ENCODE measurements around the gene GALNT18.

GALNT18 gene

DNA sequence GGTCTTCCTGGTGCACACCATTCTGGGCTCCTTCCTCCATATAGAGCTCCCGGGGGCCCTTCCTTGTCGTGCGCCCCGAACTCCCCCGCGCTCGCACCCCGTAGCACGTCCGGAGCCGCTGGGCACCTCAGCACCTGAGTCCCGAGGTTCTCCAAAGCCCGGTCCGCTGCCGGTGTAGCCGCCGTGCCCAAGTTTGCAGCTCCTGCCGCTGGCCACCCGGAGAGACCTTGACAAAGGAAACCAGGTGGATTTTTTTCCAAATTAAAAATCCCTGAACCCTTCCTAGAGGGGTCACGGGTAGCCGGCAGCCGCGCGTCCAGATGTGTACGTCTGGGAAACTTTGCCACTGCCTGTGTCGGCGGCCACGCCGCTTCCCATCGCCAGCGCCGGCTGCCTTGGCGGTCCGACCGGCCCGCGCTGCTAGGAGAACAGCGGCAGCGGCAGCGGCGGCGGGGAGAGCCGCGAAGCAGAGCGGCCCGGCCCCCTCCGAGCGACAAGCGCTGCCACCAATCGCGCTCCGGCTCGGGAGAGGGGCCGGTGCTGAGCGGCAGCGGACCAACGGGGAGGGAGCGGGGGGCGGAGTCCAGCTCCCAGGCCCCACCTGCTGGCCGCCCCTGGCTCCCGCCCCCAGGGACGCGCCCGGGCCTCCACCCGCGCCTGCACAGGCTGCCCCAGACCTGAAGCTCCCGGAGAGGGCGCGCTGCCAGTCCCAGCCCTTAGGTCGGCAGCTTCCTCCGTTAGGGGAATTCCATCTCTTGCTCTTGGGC lies at the start of gene GALNT18:
Gene GALNT18, minus strand, starts transcription at position 433 of the 767 bp plus-strand sequence.
- DNase-seq (ENCODE audit: low read depth in 2 of 2): peak; percentile 15 to 23

DNA sequence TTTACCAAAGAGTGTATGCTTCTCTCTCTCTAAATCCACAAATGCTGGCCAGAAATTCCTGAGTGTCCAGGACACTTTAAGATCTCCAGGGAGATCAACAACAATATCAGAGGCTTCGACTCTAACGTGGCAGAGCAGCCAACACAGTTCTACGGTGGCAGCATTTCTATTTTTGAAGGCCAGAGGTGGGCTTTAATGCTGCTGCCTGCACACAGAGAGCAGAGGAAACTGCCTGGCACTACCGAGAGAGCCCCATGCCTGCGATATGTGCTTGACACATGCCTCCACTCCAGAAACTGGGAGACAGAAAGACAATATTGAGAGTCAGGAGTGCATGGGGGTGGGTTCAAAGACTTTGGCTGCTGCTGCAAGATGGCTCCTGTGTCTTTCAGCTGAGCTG lies 48.8 kb upstream of the GALNT18 start:
- DNase-seq (ENCODE audit: low read depth in 2 of 2): no peak

DNA sequence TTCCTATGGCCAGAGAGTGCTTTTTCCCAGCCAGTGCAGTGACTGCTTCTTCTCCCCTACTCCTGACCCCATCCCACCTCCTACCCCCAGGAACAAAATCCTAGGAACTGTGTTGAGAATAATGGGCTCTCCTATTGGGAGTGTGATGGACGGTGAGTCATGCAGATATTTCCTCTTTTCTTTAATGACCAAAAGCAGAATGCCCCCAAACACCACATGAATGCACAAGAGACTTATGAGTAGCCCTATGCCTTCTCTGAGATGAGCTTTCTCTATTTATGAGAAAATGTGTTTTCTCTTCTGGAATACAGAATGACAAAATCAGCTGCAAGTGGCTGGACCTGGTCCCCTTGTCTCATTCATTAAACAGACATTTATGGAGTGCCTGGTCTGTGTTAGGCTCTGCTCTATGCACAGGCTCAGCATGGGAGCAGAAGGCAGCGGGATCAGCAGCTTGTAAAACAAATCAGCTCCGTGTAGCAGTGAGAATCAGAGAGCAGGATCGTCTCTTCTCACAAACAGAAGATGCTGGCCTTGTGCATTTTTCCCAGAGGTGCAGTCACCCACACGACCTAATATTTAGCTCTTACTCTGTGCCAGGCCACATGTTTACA lies 47.5 kb upstream of the GALNT18 start:
- no peak for DNase-seq (ENCODE audit: low read depth in 2 of 2)

DNA sequence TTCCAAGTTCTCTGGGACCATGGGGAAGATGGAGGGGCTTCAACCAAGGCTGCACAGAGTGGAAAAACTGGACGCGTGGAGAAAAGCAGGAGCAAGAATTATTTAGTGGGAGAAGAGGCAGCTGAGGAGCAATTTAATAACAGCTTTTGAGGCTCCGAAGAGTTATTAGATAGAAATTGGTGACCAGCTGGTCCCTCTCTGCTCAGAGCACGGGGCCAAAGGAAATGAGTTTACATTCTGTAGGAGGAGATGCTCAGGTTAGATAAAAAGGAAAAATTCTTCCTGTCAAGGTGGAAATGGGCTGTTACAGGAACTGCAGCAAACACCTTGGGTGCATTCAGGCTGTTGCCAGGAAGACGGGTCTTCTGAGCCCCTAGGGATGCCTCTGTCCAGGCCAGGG lies 47.0 kb upstream of the GALNT18 start:
- no peak for DNase-seq (ENCODE audit: low read depth in 2 of 2)

DNA sequence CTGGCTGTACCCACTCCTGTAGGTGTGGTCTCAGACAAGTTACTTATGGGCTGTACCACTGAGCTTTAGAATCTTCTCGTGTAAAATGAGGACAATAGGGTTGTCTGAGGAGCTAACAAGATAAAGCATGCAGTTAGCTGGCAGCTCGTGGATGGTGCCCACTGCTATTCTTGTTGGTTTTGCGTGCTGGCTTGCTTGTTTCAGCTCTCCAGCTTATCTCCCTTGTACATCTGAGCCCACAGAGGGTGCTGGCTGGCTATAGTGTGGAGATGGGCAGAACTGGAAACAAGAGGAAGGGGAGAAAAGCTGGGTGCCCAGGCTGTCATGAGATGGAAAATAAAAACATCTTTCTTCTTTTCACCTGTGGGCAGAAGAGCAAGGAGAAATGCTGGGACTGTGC lies 46.5 kb upstream of the GALNT18 start:
- DNase-seq (ENCODE audit: low read depth in 2 of 2): no peak

DNA sequence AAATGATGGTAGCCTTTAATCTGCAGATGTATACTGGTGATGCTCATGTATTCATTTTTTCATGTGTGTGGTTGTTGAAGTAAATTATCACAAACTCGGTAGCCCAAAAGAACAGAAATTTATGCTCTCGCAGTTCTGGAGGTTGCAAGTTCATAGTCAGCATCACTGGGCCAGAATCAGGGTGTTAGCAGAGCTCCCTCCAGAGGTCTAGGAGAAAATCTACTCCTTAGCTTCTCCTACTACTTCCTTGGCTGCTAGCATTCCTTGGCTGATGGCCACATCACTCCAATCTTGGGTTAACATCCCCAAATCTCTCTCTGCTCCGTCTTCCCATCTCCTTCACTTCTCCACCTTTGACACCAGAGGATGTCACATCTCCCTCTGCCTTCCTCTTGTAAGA lies 45.3 kb upstream of the GALNT18 start:
- DNase-seq (ENCODE audit: low read depth in 2 of 2): no peak

DNA sequence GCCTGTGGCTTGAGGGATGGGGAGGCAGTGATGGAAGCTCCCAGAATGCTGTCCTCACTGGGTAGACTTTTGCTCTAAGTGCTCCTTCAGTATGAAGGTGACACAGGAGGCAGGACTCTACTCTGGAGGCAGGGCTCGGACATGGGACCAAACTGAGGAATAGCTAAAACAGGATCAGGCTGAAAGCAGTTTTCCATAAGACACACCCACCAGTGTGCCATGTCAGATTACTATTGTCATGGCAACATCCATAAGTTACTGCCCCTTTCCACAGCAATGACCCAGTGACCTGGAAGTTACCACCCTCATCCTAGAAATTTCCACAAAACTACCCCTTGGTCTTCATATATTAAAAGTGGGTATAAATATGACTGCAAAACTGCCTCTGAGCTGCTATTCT lies 43.6 kb upstream of the GALNT18 start:
- DNase-seq (ENCODE audit: low read depth in 2 of 2): no peak

DNA sequence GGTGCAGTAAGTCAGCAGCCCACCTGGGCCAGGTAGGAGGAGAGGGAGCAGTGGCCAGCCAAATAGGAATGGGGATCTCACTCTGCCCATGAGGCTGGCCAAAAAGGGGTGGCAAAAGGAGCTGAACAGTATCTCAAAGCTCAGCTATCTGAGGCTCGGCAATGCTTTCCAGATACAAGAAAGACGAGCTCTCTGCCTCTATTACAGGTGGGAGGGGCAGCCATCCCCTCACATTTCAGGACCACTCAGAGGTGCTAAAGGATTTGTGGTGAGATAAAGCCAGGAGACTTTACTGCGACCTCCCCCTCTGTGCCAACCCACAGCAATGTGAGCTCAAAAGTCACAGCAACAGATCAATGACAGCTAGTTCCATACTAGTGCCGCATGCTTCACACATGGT lies 42.1 kb upstream of the GALNT18 start:
- no peak for DNase-seq (ENCODE audit: low read depth in 2 of 2)

DNA sequence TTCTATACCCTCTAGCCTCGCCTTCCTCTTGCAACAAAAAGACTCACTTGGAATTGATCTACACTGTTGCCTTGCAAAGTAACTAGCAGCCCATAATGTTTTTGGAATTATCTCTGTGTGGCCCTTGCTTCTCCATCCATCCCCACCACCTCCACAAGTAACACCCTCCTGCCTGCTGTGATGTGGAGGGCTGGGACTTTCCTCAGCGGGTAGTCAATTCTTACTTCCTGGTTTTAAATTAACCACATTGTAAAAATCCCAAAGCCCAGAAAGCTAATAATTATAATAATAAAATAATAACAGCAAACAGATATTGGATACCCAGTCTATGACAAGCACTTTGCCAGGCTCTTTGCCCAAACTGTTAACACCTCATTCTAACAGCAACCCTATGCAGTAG lies 40.8 kb upstream of the GALNT18 start:
- DNase-seq (ENCODE audit: low read depth in 2 of 2): no peak

DNA sequence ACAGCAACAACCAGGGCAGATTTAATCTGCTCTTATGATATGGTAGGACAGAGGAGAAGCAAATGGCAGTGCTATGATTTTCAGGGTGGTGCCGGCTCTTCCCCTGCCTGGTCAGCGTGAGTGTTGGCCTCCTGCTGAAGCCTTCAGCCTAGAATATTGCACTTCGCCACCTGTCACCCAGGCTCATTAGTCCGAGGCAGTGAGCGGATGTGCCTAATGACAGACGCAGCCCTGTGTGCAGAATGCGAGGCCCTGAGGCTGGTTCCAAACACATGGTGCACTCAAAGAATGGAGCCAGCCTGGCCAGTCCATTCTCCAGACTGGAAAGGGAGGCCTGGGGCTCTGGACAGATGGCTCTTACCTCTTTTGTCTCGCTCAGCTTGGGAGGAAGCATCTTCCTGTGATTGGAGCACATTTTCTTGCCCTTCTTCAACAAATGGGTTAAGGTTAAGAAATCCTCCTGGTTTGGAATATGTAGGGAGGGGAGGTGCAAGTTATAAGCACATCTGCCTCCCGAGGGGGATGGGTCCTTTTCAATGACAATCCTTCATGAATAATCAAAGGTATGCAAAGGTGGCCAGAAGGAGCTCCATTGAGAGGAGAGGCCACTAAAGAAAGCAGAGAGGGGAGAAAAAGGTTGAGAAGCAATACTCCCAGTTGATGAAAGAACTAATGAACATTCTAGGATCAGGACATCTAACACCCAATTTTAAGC lies 39.7 kb upstream of the GALNT18 start:
- DNase-seq (ENCODE audit: low read depth in 2 of 2): no peak

DNA sequence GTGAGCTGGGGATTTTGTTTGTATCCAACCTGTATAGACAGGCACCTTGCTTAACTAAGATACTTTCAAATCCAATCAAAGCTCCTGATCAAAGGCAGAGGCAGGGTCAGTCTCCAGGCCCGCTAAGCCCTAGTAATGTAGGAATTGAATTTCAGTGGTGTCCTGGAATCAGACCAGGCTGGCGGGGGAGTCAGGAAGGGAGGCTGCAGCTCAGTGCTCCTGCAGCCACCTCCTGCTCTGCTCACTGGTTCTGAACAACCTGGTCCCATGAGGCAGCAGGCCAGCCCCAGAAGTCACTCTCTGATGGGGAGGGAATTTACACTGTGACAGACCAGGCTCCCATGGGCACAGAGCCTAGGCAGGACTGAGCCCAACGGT lies 38.5 kb upstream of the GALNT18 start:
- no peak for DNase-seq (ENCODE audit: low read depth in 2 of 2)

DNA sequence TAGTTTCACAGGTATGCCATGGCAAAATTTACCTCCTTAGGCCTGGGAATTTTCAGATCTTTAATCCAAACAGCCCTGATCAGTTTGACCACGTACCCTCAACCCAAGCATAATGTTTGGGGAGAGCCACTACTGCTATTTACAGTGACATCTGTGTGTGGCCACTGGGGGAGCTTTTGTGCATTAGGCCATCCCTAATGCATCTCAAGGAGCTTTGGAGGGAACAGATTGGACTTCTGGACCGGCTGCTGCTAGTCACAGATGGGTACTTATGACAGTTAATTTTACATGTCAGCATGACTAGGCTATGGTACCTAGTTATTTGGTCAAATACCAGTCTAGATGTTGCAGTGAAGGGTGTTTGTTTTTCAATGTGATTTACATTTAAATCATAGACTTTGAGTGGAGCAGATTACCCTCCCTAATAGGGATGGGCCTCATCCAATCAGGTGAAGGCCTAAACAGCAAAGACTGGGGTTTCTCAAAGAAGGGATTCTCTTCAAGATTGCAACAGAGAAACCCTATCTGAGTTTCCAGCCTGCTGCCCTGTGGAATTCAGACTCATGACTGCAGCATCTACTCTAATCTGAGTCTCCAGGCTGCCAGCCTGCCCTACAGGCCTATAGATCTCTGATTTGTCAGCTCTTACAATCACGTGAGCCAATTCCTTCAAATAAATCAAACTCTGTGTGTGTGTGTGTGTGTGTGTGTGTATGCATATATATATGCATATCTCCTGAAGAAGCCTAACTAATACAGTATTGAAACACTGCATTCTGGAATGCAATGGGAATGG lies 38.0 kb upstream of the GALNT18 start:
- no peak for DNase-seq (ENCODE audit: low read depth in 2 of 2)

DNA sequence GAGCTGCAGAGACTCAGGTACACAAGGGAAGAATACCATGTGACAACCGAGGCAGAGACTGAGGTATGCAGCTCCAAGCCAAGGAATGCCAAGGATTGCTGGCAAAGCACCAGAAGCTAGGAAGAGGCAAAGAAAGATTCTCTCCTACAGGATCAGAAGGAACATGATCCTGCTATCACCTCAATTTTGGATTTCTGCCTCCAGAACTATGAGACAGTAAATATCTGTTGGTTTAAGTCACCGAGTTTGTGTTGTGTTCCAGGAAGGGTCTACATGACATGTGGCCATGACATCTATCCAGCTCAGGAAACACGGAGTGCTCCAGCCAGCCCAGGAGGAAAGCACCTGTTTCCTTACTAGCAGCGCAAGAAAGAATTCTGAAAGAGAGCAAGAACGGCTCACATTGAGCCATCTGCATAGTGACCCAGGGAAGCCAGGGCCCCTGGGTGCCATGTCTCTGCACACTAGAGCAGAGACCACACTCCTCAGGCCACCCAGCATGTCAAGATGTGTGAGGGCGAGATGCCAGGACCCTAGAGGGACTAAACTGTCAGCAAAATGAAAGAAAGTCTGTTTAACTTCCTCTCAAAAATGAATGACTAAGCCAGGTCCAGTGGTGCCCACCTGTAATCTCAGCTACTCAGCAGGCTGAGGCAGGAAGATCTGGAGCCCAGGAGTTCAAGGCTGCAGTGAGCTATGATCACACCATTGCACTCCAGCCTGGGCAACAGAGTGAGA lies 35.6 kb upstream of the GALNT18 start:
- DNase-seq (ENCODE audit: low read depth in 2 of 2): no peak

DNA sequence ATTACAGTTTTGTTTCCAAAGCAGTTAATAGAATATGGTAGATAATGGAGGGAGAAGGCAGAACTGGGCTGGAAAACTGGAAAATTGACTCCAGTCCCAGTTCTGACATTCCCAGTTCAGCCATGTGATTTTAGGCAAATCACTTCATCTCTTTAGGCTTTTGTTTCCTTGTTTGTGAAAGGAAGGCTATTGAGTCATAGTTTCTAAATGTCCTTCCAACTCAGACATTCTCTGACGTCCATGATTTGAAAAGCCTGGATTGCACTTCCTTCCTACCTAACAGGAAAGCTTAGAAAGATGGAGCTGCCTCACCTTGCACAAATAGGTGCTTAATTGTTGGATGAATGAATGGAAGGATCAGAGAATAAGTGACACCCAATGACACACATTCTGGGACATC lies 19.8 kb upstream of the GALNT18 start:
- no peak for DNase-seq (ENCODE audit: low read depth in 2 of 2)

DNA sequence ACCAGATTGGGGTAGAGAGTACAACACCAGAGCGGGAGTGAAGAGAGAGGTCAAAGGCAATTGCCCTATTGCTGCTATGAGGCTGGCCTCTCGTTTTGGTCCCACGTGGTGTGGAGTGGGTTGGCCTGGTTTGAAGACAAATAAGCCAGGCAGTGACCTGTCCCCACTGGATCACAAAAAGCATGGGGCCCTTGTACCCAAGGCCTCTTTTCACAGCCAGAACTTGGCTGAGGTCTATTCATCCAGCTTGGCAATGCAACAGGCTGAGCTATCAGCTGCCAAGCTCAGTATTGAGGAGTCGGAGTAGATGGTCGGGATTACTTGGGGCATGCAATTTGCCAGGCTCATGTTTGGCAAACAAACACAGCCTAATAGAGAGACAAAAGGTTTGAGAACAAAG lies 19.2 kb upstream of the GALNT18 start:
- no peak for DNase-seq (ENCODE audit: low read depth in 2 of 2)

DNA sequence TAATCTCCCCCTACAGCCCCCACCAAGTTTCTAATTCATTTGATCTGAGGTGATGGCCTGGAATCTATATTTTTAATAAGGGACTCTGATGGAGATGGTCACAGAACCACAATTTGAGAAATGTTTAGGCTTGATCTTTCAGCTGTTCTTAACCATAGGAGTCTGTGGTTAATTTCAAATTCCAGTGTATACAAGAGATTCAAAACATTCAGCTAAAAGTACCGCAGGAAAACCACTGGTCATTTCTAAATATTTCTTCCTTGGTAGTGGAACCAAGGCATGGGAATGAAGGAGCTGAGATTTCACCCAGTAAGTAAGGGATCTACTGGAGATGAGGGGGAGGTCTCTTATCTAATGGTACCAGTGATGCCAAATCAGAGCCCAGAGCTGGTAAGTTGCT lies 18.3 kb upstream of the GALNT18 start:
- DNase-seq (ENCODE audit: low read depth in 2 of 2): no peak

DNA sequence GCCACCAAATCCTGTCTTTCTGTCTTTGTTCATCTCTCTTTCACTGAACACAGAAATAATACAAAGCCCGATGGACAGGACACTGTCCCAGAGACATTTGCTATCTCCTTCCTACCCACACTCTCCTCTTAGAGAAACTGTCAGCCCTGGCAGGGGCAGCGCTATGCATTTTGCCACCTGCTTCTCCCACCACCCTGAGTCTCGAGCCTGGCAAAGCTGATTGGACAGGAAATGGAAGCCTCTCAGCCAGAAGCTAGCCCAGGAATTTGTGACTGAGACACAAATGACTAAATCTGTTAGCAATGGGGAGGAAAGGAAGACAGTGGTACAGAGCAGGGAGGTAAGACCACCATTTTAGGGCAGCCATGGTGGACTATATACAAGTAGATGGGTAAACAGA lies 14.9 kb upstream of the GALNT18 start:
- no peak for DNase-seq (ENCODE audit: low read depth in 2 of 2)

DNA sequence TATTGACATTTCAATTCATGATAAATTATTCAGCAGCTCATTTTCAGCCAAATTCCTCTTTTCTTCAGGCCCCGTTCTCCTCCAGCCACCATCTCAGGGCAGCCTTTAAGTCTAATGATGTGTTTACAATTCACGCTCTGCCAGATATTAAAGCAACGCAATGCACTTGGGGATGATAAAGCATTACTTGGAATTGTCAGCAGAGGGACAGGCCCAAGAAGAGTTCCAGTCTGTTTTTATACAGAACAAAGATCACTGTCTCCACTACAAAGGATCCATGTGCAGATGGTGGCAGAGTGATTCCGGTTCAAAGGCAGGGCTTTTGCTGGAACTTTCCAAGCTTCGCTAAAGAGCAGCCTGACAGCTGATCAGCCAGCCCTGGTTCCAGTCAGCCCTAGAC lies 13.6 kb upstream of the GALNT18 start:
- no peak for DNase-seq (ENCODE audit: low read depth in 2 of 2)

DNA sequence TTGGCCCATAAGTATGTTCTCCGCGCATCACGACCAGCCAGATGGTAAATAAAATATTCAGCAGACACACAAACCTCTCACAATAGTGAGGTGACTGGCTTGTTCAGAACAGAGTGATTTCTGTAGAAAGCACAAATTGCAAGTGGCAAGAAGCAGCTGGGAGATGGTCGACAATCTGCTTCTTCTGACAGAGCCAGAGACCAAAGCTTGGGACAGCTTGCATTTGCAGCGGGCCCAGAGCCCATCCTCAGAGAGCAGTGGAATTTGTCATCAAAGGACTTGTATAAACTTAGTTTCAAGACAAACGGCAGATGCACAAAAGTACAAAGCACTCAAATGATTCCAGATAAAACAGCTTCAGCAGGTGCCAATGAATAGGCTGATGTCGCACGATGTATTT lies 7.6 kb upstream of the GALNT18 start:
- DNase-seq (ENCODE audit: low read depth in 2 of 2): no peak

DNA sequence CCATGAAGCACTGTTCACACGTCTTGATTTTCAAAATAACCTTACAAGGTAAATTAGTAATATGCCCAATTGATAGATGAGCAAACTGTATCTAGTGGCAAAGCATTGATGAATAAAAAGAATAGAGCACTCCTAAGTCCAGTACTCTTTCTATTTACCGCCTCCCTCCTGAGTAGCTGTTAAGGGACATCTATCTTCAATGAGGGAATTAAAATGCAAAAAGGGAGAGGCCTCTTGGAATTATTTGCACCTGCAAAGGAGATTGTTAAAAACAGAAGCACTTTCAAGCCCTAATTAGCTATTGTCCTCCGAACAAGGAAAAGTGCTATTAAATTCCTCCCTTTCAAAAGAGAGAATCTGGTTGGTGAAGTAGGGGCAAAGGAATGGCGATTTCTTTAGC lies 6.8 kb upstream of the GALNT18 start:
- DNase-seq (ENCODE audit: low read depth in 2 of 2): no peak

DNA sequence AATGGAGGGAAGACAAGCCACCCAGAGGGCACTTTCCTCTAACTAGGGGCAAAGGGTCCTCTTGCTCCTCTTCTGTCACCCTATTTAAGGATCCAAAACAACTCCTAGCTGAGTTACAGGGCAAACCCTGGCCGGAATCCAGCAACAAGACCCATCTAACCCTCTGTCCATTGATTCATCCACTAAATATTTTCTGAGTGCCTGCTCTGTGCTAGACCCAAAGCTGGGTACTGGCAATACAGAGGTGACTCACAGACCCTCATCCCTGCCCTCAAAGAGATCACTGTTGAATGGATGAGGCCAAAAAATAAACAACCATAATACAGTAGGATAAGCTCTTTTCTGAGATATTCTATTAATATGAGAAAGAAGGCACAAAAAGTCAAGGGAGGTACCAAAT lies 4.3 kb upstream of the GALNT18 start:
- DNase-seq (ENCODE audit: low read depth in 2 of 2): no peak

DNA sequence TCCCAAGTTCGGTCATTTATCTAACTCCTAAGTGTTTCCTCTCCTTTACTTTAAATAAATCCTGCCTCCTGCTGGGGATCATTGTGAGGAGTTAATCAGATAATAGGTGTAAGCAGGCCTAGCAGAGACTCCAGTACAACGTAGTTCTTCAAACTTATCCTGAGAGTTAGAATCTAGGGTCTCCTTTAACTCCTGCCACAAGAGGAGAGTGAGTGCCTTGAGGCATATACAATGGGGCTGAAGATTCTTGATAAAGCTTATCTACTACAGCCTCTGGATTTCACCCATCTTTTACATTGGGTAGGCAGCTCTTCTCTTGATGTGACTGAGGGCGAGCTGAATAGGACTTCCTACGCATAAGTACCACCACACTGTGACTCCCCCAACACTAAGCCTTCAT lies 3.1 kb upstream of the GALNT18 start:
- no peak for DNase-seq (ENCODE audit: low read depth in 2 of 2)

Data from stimulated activated CD8-positive, alpha-beta memory T cell treated with anti-CD3 and anti-CD28 coated beads, Interleukin-15, amount 100 ng/mL, for 4 hours (primary cell).